ENCODE results near the gene RNF181.

- TF ChIP-seq CTCF (optimal IDR thresholded peaks at IDR 0.05 in 1 of 3, IDR thresholded peaks at IDR 0.05 in 1 of 3, conservative IDR thresholded peaks at IDR 0.05 in 1 of 3; ENCODE audit: extremely low read depth in 1 of 3, insufficient read depth in 2 of 3, low read length in 3 of 3) = no peak
- TF ChIP-seq EZH2 (IDR thresholded peaks at IDR 0.05; ENCODE audit: low read length) = no peak
These were observed 11.1 kb upstream of the RNF181 start, which contains the start of gene VAMP5 for GRCh38 chr2:85584354-85584856.
